PC-3 (cell line): ENCODE data around the gene ART4. TPM values are rescaled to one million over a fixed set of nuclear protein-coding genes. Genes with fewer than 3 reads are reported as not detected.

Source experiments
- ATAC-seq: fragments of 200-7000 bp; cut with Tn5 transposase; 2 replicates; pipeline ENCODE4 v1.9.1; 2020; ENCODE audit warnings: mild to moderate bottlenecking, moderate library complexity
- BruUV-seq: library from RNA; stranded (reverse); fragments of 400-500 nt; replicated peaks from 2 replicates; lab custom pipeline; 2021; lab: Mats Ljungman, UMichigan
- CTCF ChIA-PET: fragments of 300-600 bp; sonication (Branson Sonifier 250); formaldehyde crosslinking; loops from one replicate; lab custom pipeline; 2022; ENCODE audit warnings: antibody characterized with exemption; lab: Charles Lee
- POLR2A ChIA-PET: fragments of 300-600 bp; sonication (Branson Sonifier 250); formaldehyde crosslinking; loops from one replicate; lab custom pipeline; 2022; ENCODE audit warnings: antibody characterized with exemption; ENCODE audit not compliant: unreplicated experiment; lab: Charles Lee
- DNase-seq: peaks from one replicate; pipeline ENCODE4 v3.0.0-alpha.2; 2015
- H2AFZ ChIP-seq: fragments of 300-600 bp; sonication (generic); 2 replicates; pipeline ENCODE4 v1.6.0; 2016; ENCODE audit warnings: antibody characterized with exemption, low read length
- H3F3A ChIP-seq: fragments of 300-600 bp; sonication (generic); one replicate; pipeline ENCODE4 v1.6.0; 2017; ENCODE audit warnings: antibody characterized with exemption, low read length, control low read depth, mild to moderate bottlenecking; ENCODE audit not compliant: unreplicated experiment
- H3K27ac ChIP-seq: fragments of 300-600 bp; sonication (generic); 2 replicates; pipeline ENCODE4 v1.5.1; 2016; ENCODE audit warnings: mild to moderate bottlenecking, low read length
- H3K27me3 ChIP-seq: fragments of 300-600 bp; sonication (generic); 2 replicates; pipeline ENCODE4 v1.6.1; 2016; ENCODE audit warnings: low read length, mixed read lengths
- H3K36me3 ChIP-seq: fragments of 300-600 bp; sonication (generic); 2 replicates; pipeline ENCODE4 v1.6.1; 2016; ENCODE audit warnings: low read depth, mixed run types, low read length, mixed read lengths
- H3K4me1 ChIP-seq: fragments of 300-600 bp; sonication (generic); 2 replicates; pipeline ENCODE4 v1.5.1; 2016; ENCODE audit warnings: low read length; ENCODE audit not compliant: insufficient read depth
- H3K4me2 ChIP-seq: fragments of 300-600 bp; sonication (generic); 2 replicates; pipeline ENCODE4 v1.6.0; 2016; ENCODE audit warnings: low read length
- H3K4me3 ChIP-seq: fragments of 300-600 bp; sonication (generic); 2 replicates; pipeline ENCODE4 v1.5.1; 2016; ENCODE audit warnings: mild to moderate bottlenecking, low read length, mixed read lengths
- H3K79me2 ChIP-seq: fragments of 300-600 bp; sonication (generic); 2 replicates; pipeline ENCODE4 v1.6.1; 2017; ENCODE audit warnings: low read length, mixed read lengths
- H3K9ac ChIP-seq: fragments of 300-600 bp; sonication (generic); 2 replicates; pipeline ENCODE4 v1.6.0; 2016; ENCODE audit warnings: mild to moderate bottlenecking, low read length
- H3K9me2 ChIP-seq: fragments of 300-600 bp; sonication (generic); replicated peaks from 2 replicates; pipeline ENCODE4 v1.6.1; 2016; ENCODE audit warnings: mixed run types, low read length, mixed read lengths
- H3K9me3 ChIP-seq: fragments of 300-600 bp; sonication (generic); 2 replicates; pipeline ENCODE4 v1.6.1; 2016; ENCODE audit warnings: low read length, mixed read lengths
- H4K20me1 ChIP-seq: fragments of 300-600 bp; sonication (generic); 2 replicates; pipeline ENCODE4 v1.6.1; 2016; ENCODE audit warnings: low read length, mixed read lengths
- EZH2 ChIP-seq: fragments of 300-600 bp; sonication (generic); IDR thresholded peaks from one replicate; pipeline ENCODE4 v1.6.1; 2017; ENCODE audit warnings: antibody characterized with exemption, mild to moderate bottlenecking, low read length; ENCODE audit not compliant: unreplicated experiment
- EZH2phosphoT487 ChIP-seq: fragments of 300-600 bp; sonication (generic); IDR thresholded peaks from 2 replicates; pipeline ENCODE4 v1.6.1; 2018; ENCODE audit warnings: mild to moderate bottlenecking, antibody characterized with exemption, low read length, borderline replicate concordance
- intact Hi-C: fragments of 100-400 bp; cut with micrococcal nuclease; formaldehyde crosslinking; loops from 2 replicates; pipeline ENCODE4 v1.9.0; 2023
- total RNA-seq: library from RNA; depleted of rRNA; stranded (reverse); fragments of >200 nt; gene quantifications from 2 replicates; pipeline ENCODE4 v1.2.3, GENCODE V29; 2014
- TF ChIP-seq, protein P1 (sequence below): fragments of 300-600 bp; sonication (generic); conservative IDR thresholded peaks from 2 replicates; pipeline ENCODE4 v1.5.1; 2017; ENCODE audit warnings: antibody characterized with exemption, low read depth, mild to moderate bottlenecking, low read length

Gene ART4
- total RNA-seq, 1 experiment from 2014 or later = not detected

DNA sequence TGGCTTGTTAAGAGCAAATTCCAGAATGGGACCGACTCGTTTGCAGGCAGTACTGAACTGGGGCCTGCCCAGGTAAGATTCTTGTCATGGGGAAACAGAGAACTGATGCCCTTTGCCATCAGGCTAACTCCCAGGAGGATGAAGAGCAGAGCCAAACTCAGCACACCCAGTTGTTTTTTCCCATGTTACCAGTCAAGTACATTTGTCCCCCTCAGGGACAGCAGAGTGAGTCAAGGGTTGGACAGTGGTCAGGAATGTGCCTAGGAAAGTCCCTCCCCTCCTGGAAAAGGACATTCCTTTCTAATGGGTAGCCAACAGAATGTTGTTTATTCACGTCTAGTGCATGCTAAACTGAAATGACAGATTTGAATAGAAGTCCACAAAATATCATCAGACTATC is 1.6 kb downstream of the ART4 start:
- ChIA-PET CTCF (no interaction called here), POLR2A (no interaction called here)
- peak; percentile 70 for ATAC-seq
- no peaks in the 10 kb centered on the region for H3K9me2 ChIP-seq
- H3K4me1 ChIP-seq = peaks cover 30% of the 10 kb centered on the region
- intact Hi-C loops = no loop called here
- TF ChIP-seq EZH2 = no peak
- DNase-seq = peak; percentile 79
- no peak overlapping the region for H3K9ac ChIP-seq
- no peak overlapping the region for H3K4me3 ChIP-seq
- no peaks in the 10 kb centered on the region for H3K36me3 ChIP-seq
- no TSS peak for BruUV-seq
- no peak overlapping the region for H3K27ac ChIP-seq
- H3K27me3 ChIP-seq = no peaks in the 10 kb centered on the region
- H3K9me3 ChIP-seq = no peaks in the 10 kb centered on the region
- H3F3A ChIP-seq = peaks cover 2% of the 10 kb centered on the region
- peak overlapping the region; percentile 40; the same call in 1 of the 2 replicates for H3K4me2 ChIP-seq
- H2AFZ ChIP-seq = no peak overlapping the region
- H3K79me2 ChIP-seq = no peaks in the 10 kb centered on the region
- H4K20me1 ChIP-seq = no peaks in the 10 kb centered on the region

DNA sequence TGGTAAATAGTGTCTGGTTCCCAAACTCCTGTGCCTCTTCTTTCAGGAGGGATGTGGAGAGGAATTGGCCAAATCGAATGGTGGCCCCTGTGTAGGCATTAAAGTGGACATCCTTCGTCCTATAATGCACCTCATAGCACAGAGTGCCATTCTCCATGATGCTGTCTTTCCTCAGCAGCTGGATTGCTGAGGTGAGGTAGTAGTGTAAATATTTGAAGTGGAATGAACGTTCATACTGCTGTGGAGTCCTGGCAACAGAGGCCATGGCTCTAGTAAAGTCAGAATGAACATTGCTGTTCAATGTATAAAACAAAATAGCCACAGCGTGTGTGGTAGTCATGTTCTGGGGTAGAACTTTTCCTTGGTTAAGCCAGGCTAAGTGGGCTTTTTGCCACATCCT is 2.7 kb downstream of the ART4 start:
- Histone ChIP-seq H2AFZ (no peak overlapping the region), H3K79me2 (no peaks in the 10 kb centered on the region), H3K4me2 (no peak overlapping the region), H3F3A (peaks cover 5% of the 10 kb centered on the region), H3K27ac (no peak overlapping the region), H3K9me3 (no peaks in the 10 kb centered on the region), H4K20me1 (no peaks in the 10 kb centered on the region), H3K9ac (no peak overlapping the region), H3K36me3 (no peaks in the 10 kb centered on the region), H3K4me3 (no peak overlapping the region), H3K9me2 (no peaks in the 10 kb centered on the region), H3K4me1 (peaks cover 35% of the 10 kb centered on the region), H3K27me3 (no peaks in the 10 kb centered on the region)
- ChIA-PET POLR2A (no interaction called here), CTCF (no interaction called here)
- BruUV-seq = no TSS peak
- TF ChIP-seq, protein P1, sequence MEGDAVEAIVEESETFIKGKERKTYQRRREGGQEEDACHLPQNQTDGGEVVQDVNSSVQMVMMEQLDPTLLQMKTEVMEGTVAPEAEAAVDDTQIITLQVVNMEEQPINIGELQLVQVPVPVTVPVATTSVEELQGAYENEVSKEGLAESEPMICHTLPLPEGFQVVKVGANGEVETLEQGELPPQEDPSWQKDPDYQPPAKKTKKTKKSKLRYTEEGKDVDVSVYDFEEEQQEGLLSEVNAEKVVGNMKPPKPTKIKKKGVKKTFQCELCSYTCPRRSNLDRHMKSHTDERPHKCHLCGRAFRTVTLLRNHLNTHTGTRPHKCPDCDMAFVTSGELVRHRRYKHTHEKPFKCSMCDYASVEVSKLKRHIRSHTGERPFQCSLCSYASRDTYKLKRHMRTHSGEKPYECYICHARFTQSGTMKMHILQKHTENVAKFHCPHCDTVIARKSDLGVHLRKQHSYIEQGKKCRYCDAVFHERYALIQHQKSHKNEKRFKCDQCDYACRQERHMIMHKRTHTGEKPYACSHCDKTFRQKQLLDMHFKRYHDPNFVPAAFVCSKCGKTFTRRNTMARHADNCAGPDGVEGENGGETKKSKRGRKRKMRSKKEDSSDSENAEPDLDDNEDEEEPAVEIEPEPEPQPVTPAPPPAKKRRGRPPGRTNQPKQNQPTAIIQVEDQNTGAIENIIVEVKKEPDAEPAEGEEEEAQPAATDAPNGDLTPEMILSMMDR = no peak
- no peak for TF ChIP-seq EZH2phosphoT487
- TF ChIP-seq EZH2 = no peak
- ATAC-seq (no peak), DNase-seq (peak; percentile 14)
- intact Hi-C loops = no loop called here

DNA sequence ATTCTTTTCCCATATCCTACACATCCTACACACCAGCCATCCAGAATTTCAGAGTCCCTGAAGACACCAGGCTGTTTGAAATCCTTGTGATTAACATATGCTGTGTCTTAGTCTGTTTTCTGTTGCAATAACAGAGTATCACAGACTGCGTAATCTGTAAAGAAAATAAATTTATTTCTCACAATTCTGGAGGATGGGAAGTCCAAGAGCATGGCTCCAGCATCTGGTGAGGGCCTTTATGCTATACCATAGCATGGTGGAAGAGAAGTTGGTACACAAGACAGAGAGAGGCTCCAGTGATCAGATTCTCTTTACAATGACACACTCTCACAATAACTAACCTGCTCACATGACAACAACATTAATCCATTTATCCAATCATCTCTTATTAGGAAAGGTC is 4.1 kb downstream of the ART4 start:
- no TSS peak for BruUV-seq
- no peaks in the 10 kb centered on the region for H3K9me2 ChIP-seq
- TF ChIP-seq EZH2phosphoT487 = no peak
- TF ChIP-seq EZH2 = no peak
- no peaks in the 10 kb centered on the region for H3K36me3 ChIP-seq
- intact Hi-C loops = no loop called here
- peaks cover 35% of the 10 kb centered on the region for H3K4me1 ChIP-seq
- H3K9ac ChIP-seq = no peak overlapping the region
- no peak overlapping the region for H3K4me2 ChIP-seq
- no peak overlapping the region for H3K27ac ChIP-seq
- ChIA-PET POLR2A (no interaction called here), CTCF (no interaction called here)
- H3F3A ChIP-seq = peaks cover 5% of the 10 kb centered on the region
- no peaks in the 10 kb centered on the region for H3K9me3 ChIP-seq
- H3K27me3 ChIP-seq = no peaks in the 10 kb centered on the region
- no peaks in the 10 kb centered on the region for H4K20me1 ChIP-seq
- no peak for ATAC-seq
- DNase-seq = no peak
- no peak overlapping the region for H2AFZ ChIP-seq
- no peaks in the 10 kb centered on the region for H3K79me2 ChIP-seq
- no peak overlapping the region for H3K4me3 ChIP-seq
